Loucy (cell line): ENCODE data around the gene SP3.

Source experiments
- H2AFZ ChIP-seq: fragments of 200-600 bp; sonication (generic); 2 replicates; pipeline ENCODE4 v1.6.0; 2016; ENCODE audit warnings: antibody characterized with exemption, mild to moderate bottlenecking, low read length, moderate library complexity
- H3F3A ChIP-seq: fragments of 200-600 bp; 2 replicates; pipeline ENCODE4 v1.6.0; 2016; ENCODE audit warnings: antibody characterized with exemption, low read depth, mild to moderate bottlenecking
- H3K27me3 ChIP-seq: fragments of 200-600 bp; sonication (generic); 2 replicates; pipeline ENCODE4 v1.6.1; 2014; ENCODE audit warnings: low read length, mild to moderate bottlenecking; ENCODE audit not compliant: insufficient read depth, poor library complexity, severe bottlenecking
- H3K36me3 ChIP-seq: fragments of 200-600 bp; sonication (generic); 2 replicates; pipeline ENCODE4 v1.6.1; 2016; ENCODE audit warnings: low read length; ENCODE audit not compliant: insufficient read depth
- H3K4me1 ChIP-seq: fragments of 200-600 bp; sonication (generic); 2 replicates; pipeline ENCODE4 v1.5.1; 2014; ENCODE audit warnings: low read length, mild to moderate bottlenecking; ENCODE audit not compliant: insufficient read depth, poor library complexity, severe bottlenecking
- H3K4me2 ChIP-seq: fragments of 200-600 bp; sonication (generic); 2 replicates; pipeline ENCODE4 v1.6.0; 2014; ENCODE audit warnings: antibody characterized with exemption, low read length, low read depth, mild to moderate bottlenecking; ENCODE audit not compliant: poor library complexity, severe bottlenecking
- H3K4me3 ChIP-seq: fragments of 200-600 bp; sonication (generic); 2 replicates; pipeline ENCODE4 v1.5.1; 2014; ENCODE audit warnings: low read length, mild to moderate bottlenecking, mixed read lengths; ENCODE audit not compliant: poor library complexity, severe bottlenecking
- H3K79me2 ChIP-seq: fragments of 200-600 bp; sonication (generic); 2 replicates; pipeline ENCODE4 v1.6.1; 2014; ENCODE audit warnings: low read length; ENCODE audit not compliant: insufficient read depth
- H3K9ac ChIP-seq: fragments of 200-600 bp; sonication (generic); 2 replicates; pipeline ENCODE4 v1.6.0; 2014; ENCODE audit warnings: mild to moderate bottlenecking, low read depth, low read length, moderate library complexity; ENCODE audit not compliant: poor library complexity, severe bottlenecking
- H3K9me2 ChIP-seq: fragments of 200-600 bp; sonication (generic); replicated peaks from 2 replicates; pipeline ENCODE4 v1.6.1; 2016; ENCODE audit warnings: low read depth, low read length, mixed read lengths
- H3K9me3 ChIP-seq: fragments of 200-600 bp; sonication (generic); 2 replicates; pipeline ENCODE4 v1.6.1; 2014; ENCODE audit warnings: mild to moderate bottlenecking, antibody characterized with exemption, low read length, low read depth; ENCODE audit not compliant: insufficient read depth
- H4K20me1 ChIP-seq: fragments of 200-600 bp; sonication (generic); 2 replicates; pipeline ENCODE4 v1.6.0; 2014; ENCODE audit warnings: antibody characterized with exemption, low read length, mild to moderate bottlenecking; ENCODE audit not compliant: insufficient read depth, poor library complexity, severe bottlenecking
- CTCF ChIP-seq: fragments of 200-600 bp; sonication (generic); conservative IDR thresholded peaks from 2 replicates; pipeline ENCODE4 v1.5.1; 2014; ENCODE audit warnings: mild to moderate bottlenecking, antibody characterized with exemption, low read length
- EZH2phosphoT487 ChIP-seq: fragments of 200-600 bp; IDR thresholded peaks from 2 replicates; pipeline ENCODE4 v1.6.1; 2018; ENCODE audit warnings: antibody characterized with exemption, mild to moderate bottlenecking, moderate library complexity, borderline replicate concordance

The SP3 gene

GRCh38 chr2:174007010-174007409 is 41.8 kb upstream of the SP3 start:
- Histone ChIP-seq H3K79me2 (no peaks in the 10 kb centered on the region), H2AFZ (no peak overlapping the region), H4K20me1 (no peaks in the 10 kb centered on the region), H3F3A (no peaks in the 10 kb centered on the region), H3K4me3 (no peak overlapping the region), H3K36me3 (no peaks in the 10 kb centered on the region), H3K9me2 (no peaks in the 10 kb centered on the region), H3K4me1 (no peaks in the 10 kb centered on the region), H3K9me3 (no peaks in the 10 kb centered on the region), H3K27me3 (no peaks in the 10 kb centered on the region), H3K4me2 (no peak overlapping the region), H3K9ac (no peak overlapping the region)
- TF ChIP-seq CTCF (no peak), EZH2phosphoT487 (no peak)

DNA sequence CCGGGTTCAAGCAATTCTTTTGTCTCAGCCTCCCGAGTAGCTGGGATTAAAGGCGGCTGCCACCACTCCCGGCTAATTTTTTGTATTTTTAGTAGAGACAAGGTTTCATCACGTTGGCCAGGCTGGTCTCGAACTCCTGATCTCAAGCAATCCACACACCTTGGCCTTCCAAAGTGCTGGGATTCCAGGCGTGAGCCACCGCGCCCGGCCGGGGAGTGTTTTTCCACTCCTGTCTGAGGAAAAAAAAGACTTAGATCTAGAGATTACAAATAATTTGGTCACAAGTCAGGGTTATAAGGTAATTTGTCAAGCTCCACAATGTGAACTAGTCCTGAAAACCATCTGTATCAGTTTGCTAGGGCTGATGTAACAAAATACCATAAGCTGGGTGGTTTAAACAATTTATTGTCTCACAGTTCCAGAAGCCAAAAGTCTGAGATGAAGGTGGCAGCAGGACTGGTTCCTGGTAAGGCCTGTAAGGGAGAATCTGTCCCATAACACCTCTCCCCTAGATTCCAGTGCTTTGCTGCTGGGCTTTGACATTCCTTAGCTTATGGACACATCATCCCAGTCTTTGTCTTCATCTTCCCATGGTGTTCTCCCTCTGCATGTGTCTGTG is 40.7 kb upstream of the SP3 start:
- Histone ChIP-seq H4K20me1 (no peaks in the 10 kb centered on the region), H3K4me3 (no peak overlapping the region), H3K9me2 (no peaks in the 10 kb centered on the region), H3K9me3 (no peaks in the 10 kb centered on the region), H3K79me2 (no peaks in the 10 kb centered on the region), H3F3A (no peaks in the 10 kb centered on the region), H3K27me3 (no peaks in the 10 kb centered on the region), H3K4me1 (no peaks in the 10 kb centered on the region), H3K4me2 (no peak overlapping the region), H2AFZ (no peak overlapping the region), H3K9ac (no peak overlapping the region), H3K36me3 (no peaks in the 10 kb centered on the region)
- TF ChIP-seq EZH2phosphoT487, result no peak
- TF ChIP-seq CTCF, result no peak

DNA sequence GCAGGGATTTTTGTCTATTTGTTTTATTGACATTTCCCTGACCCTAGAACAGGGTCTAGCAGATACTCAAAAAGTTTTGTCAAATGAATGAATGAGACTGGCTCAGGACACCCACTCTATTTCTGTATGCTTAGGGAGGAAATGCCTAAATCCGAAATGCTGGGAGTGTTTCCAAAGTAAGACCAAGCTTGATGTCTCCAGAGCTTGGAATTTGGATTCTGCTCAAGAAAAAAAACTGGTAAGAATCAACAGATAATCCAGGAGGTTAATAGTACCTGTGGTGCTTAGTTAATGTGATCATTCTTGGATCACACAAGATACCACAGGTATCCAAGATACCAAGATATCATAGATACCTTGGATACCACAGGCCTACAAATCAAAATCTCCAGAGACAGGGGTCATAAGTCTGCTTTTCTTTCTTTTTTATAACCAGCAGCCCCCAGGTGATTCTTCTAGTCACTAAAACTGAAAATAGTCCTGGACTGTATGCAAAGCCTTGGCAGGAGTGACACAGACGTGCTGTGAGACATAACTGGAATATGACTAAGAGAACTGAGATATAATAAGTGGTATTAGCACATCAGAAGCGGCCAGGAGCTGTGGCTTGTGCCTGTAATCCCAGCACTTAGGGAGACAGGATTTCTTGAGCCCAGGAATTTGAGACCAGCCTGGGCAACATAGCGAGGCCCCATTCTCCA is 39.9 kb upstream of the SP3 start:
- H3K9me2 ChIP-seq, result no peaks in the 10 kb centered on the region
- no peaks in the 10 kb centered on the region for H3K27me3 ChIP-seq
- H2AFZ ChIP-seq, result no peak overlapping the region
- TF ChIP-seq CTCF (no peak), EZH2phosphoT487 (no peak)
- no peak overlapping the region for H3K4me3 ChIP-seq
- no peaks in the 10 kb centered on the region for H3K79me2 ChIP-seq
- no peak overlapping the region for H3K9ac ChIP-seq
- H3K9me3 ChIP-seq, result no peaks in the 10 kb centered on the region
- H4K20me1 ChIP-seq, result no peaks in the 10 kb centered on the region
- no peaks in the 10 kb centered on the region for H3K36me3 ChIP-seq
- H3K4me2 ChIP-seq, result no peak overlapping the region
- no peaks in the 10 kb centered on the region for H3F3A ChIP-seq
- no peaks in the 10 kb centered on the region for H3K4me1 ChIP-seq
